K562 (cell line): Measurements from ENCODE around the gene ALS2CL. TPM values are rescaled to one million over a fixed set of nuclear protein-coding genes. Genes with fewer than 3 reads are reported as not detected.
A peak's percentile ranks its signal among the peaks of the same experiment; 100 is the strongest.

Experiments used
- ATAC-seq: fragments of 200-7000 bp; cut with Tn5 transposase; 3 replicates; pipeline ENCODE4 v1.9.1; 2020; ENCODE audit warnings: moderate library complexity
- BruUV-seq: library from RNA; stranded (reverse); fragments of 400-500 nt; replicated peaks from 2 replicates; lab custom pipeline; 2021; lab: Mats Ljungman, UMichigan
- CTCF ChIA-PET: fragments of 300-600 bp; formaldehyde crosslinking; extraction: SDS; loops from one replicate; lab custom pipeline; 2021; ENCODE audit warnings: low intra/inter-chr PET ratio; lab: Yijun Ruan, JAX
- POLR2A ChIA-PET: fragments of 300-600, 350-650 bp; sonication (Branson Sonifier 250); formaldehyde crosslinking; extraction: SDS; loops from one replicate; lab custom pipeline; 2021; ENCODE audit warnings: antibody characterized with exemption, inconsistent platforms; lab: Yijun Ruan, JAX
- DNase-seq, 4 experiments: peaks; one replicate each; pipeline versions ENCODE4 v3.0.0 to v3.0.0-alpha.2; 2011 to 2018; ENCODE audit warnings: low spot score in 3 of 4, mixed read lengths in 3 of 4; ENCODE audit errors: extremely low read depth in 1 of 4
- FAIRE-seq: peaks from 2 replicates; lab custom pipeline; 2011; peaks lifted over from hg19 to GRCh38; lab: Jason Lieb, UNC
- H2AFZ ChIP-seq: 2 replicates; pipeline ENCODE4 v1.6.0; 2011; ENCODE audit warnings: low read depth, low read length, control low read depth, inconsistent platforms
- H3K27ac ChIP-seq: fragments of 200-600 bp; 3 replicates; pipeline ENCODE4 v1.8.0; 2011; ENCODE audit warnings: low read depth, mild to moderate bottlenecking, control low read depth, inconsistent platforms, low read length, moderate library complexity, mixed read lengths; ENCODE audit errors: extremely low read depth
- H3K27me3 ChIP-seq, 2 experiments: fragments of 300-600 bp in 1 of 2; 2 replicates in 1 of 2; 3 replicates in 1 of 2; pipeline versions ENCODE4 v1.6.0 to v1.8.0; 2011; ENCODE audit warnings: inconsistent platforms in 2 of 2, low read length in 2 of 2, mild to moderate bottlenecking in 1 of 2, mixed read lengths in 1 of 2, moderate library complexity in 1 of 2; ENCODE audit not compliant: control insufficient read depth in 2 of 2, insufficient read depth in 2 of 2
- H3K36me3 ChIP-seq: fragments of 300-600 bp; 3 replicates; pipeline ENCODE4 v1.8.0; 2011; ENCODE audit warnings: mild to moderate bottlenecking, low read length, inconsistent platforms; ENCODE audit not compliant: control insufficient read depth, insufficient read depth
- H3K4me1 ChIP-seq, 2 experiments: fragments of 200-600 bp in 1 of 2; replicated peaks in 1 of 2; 2 replicates in 1 of 2; 3 replicates in 1 of 2; pipeline versions ENCODE4 v1.5.1 to v1.8.0; 2011; ENCODE audit warnings: inconsistent platforms in 2 of 2, low read length in 2 of 2, mild to moderate bottlenecking in 1 of 2, mixed read lengths in 1 of 2, moderate library complexity in 1 of 2; ENCODE audit not compliant: control insufficient read depth in 2 of 2, insufficient read depth in 2 of 2
- H3K4me2 ChIP-seq: 2 replicates; pipeline ENCODE4 v1.6.1; 2011; ENCODE audit warnings: low read length, control low read depth, inconsistent platforms, mixed read lengths; ENCODE audit not compliant: insufficient read depth
- H3K4me3 ChIP-seq: fragments of 200-600 bp; sonication (generic), shearing (Covaris generic); 2 replicates; pipeline ENCODE4 v1.5.1; 2016; ENCODE audit warnings: control low read depth, inconsistent platforms
- H3K79me2 ChIP-seq: fragments of 200-600 bp; 3 replicates; pipeline ENCODE4 v1.8.0; 2011; ENCODE audit warnings: low read length, inconsistent platforms; ENCODE audit not compliant: control insufficient read depth, insufficient read depth
- H3K9ac ChIP-seq, 2 experiments: 2 replicates each; pipeline versions ENCODE4 v1.6.0 to v1.6.1; 2011; ENCODE audit warnings: low read depth in 2 of 2, low read length in 2 of 2, control low read depth in 1 of 2, inconsistent platforms in 1 of 2, mild to moderate bottlenecking in 1 of 2, mixed read lengths in 1 of 2; ENCODE audit not compliant: insufficient read depth in 1 of 2
- H3K9me1 ChIP-seq: one replicate; pipeline ENCODE4 v1.6.0; 2011; ENCODE audit warnings: inconsistent platforms, mild to moderate bottlenecking, low read length, moderate library complexity; ENCODE audit not compliant: control insufficient read depth, insufficient read depth
- H3K9me3 ChIP-seq: replicated peaks from 2 replicates; pipeline ENCODE4 v1.5.1; 2011; ENCODE audit warnings: low read depth, low read length, inconsistent platforms; ENCODE audit not compliant: control insufficient read depth, insufficient read depth
- H4K20me1 ChIP-seq: replicated peaks from 2 replicates; pipeline ENCODE4 v1.6.1; 2011; ENCODE audit warnings: low read length, inconsistent platforms, mixed read lengths; ENCODE audit not compliant: control insufficient read depth, insufficient read depth
- ARID1B ChIP-seq: fragments of 450-650 bp; IDR thresholded peaks from 2 replicates; pipeline ENCODE4 v1.6.1; 2016; ENCODE audit warnings: antibody characterized with exemption, mild to moderate bottlenecking, inconsistent platforms
- BHLHE40 ChIP-seq: IDR thresholded peaks from 2 replicates; pipeline ENCODE4 v1.6.1; 2011; ENCODE audit warnings: low read length, improper control_type of control experiment
- ESRRB ChIP-seq: fragments of 250-450 bp; sonication (Bioruptor Pico); IDR thresholded peaks from 2 replicates; pipeline ENCODE4 v1.5.0; 2020; ENCODE audit warnings: mild to moderate bottlenecking, moderate library complexity, borderline replicate concordance
- KAT2B ChIP-seq: IDR thresholded peaks from one replicate; pipeline ENCODE4 v1.6.1; 2012; ENCODE audit warnings: low read depth, mild to moderate bottlenecking, control low read depth, inconsistent platforms, low read length, moderate library complexity
- MAFG ChIP-seq: fragments of 450-650 bp; conservative IDR thresholded peaks from 2 replicates; pipeline ENCODE4 v1.6.1; 2016; ENCODE audit warnings: missing genetic modification characterization, missing compliant biosample characterization
- MAFK ChIP-seq: IDR thresholded peaks from 2 replicates; pipeline ENCODE4 v1.6.1; 2011; ENCODE audit warnings: low read length, improper control_type of control experiment
- MEF2D ChIP-seq: conservative IDR thresholded peaks from 2 replicates; pipeline ENCODE4 v1.6.1; 2016; ENCODE audit warnings: low read depth, missing genetic modification characterization, missing compliant biosample characterization
- MYNN ChIP-seq, 2 experiments: sonication (generic); formaldehyde crosslinking in 1 of 2; IDR thresholded peaks; 2 replicates each; pipeline versions ENCODE4 v1.5.0 to v1.6.1; 2016 to 2020; ENCODE audit warnings: antibody characterized with exemption in 1 of 2, missing genetic modification reagents in 1 of 2
- NCOA1 ChIP-seq: fragments of 450-650 bp; IDR thresholded peaks from 2 replicates; pipeline ENCODE4 v1.6.1; 2016; ENCODE audit warnings: low read depth
- NFE2L1 ChIP-seq: fragments of 450-650 bp; IDR thresholded peaks from 2 replicates; pipeline ENCODE4 v1.6.1; 2016; ENCODE audit warnings: missing genetic modification characterization, low read depth, mild to moderate bottlenecking, missing compliant biosample characterization, moderate library complexity, borderline replicate concordance
- NFIX ChIP-seq: fragments of 250-450 bp; sonication (Bioruptor Pico); IDR thresholded peaks from 2 replicates; pipeline ENCODE4 v1.4.0; 2020; ENCODE audit warnings: low read depth, mild to moderate bottlenecking, moderate library complexity
- NFXL1 ChIP-seq: fragments of 450-650 bp; formaldehyde crosslinking; IDR thresholded peaks from 2 replicates; pipeline ENCODE4 v1.4.0; 2021; ENCODE audit warnings: mild to moderate bottlenecking
- PCBP2 ChIP-seq: fragments of 200-400 bp; formaldehyde crosslinking; IDR thresholded peaks from 2 replicates; pipeline ENCODE4 v1.6.1; 2018; ENCODE audit warnings: low read length, low read depth, mild to moderate bottlenecking, moderate library complexity; ENCODE audit not compliant: poor library complexity, severe bottlenecking
- POU5F1 ChIP-seq: fragments of 150-350 bp; IDR thresholded peaks from 2 replicates; pipeline ENCODE4 v1.6.1; 2014; ENCODE audit warnings: borderline replicate concordance, low read length, low read depth, mild to moderate bottlenecking; ENCODE audit not compliant: partially characterized antibody
- PYGO2 ChIP-seq: fragments of 450-650 bp; IDR thresholded peaks from 2 replicates; pipeline ENCODE4 v1.6.1; 2016; ENCODE audit warnings: mild to moderate bottlenecking, missing genetic modification characterization, moderate library complexity, missing compliant biosample characterization
- TCF7L2 ChIP-seq: fragments of 150-350 bp; IDR thresholded peaks from 2 replicates; pipeline ENCODE4 v1.6.1; 2016; ENCODE audit warnings: low read depth, mild to moderate bottlenecking, low read length, moderate library complexity
- TEAD4 ChIP-seq, 2 experiments: sonication (generic) in 1 of 2; formaldehyde crosslinking in 1 of 2; IDR thresholded peaks; 2 replicates each; pipeline versions ENCODE4 v1.6.1 to v1.8.0; 2012 to 2022; ENCODE audit warnings: borderline replicate concordance in 1 of 2, inconsistent platforms in 1 of 2, low read length in 1 of 2, mild to moderate bottlenecking in 1 of 2, missing genetic modification reagents in 1 of 2
- U2AF2 ChIP-seq: fragments of 200-400 bp; formaldehyde crosslinking; optimal IDR thresholded peaks from 2 replicates; pipeline ENCODE3; 2017; ENCODE audit warnings: low read depth, mild to moderate bottlenecking, low read length
- ZKSCAN8 ChIP-seq: fragments of 200-800 bp; sonication (Bioruptor generic); IDR thresholded peaks from 2 replicates; pipeline ENCODE4 v1.6.1; 2016; ENCODE audit warnings: missing genetic modification characterization, missing compliant biosample characterization
- ZNF184 ChIP-seq: sonication (generic); formaldehyde crosslinking; IDR thresholded peaks from 2 replicates; pipeline ENCODE4 v1.5.0; 2020; ENCODE audit warnings: missing genetic modification reagents
- ZNF24 ChIP-seq: fragments of 450-650 bp; IDR thresholded peaks from 2 replicates; pipeline ENCODE4 v1.6.1; 2016
- ZNF668 ChIP-seq: fragments of 250-450 bp; sonication (Bioruptor Pico); IDR thresholded peaks from 2 replicates; pipeline ENCODE4 v1.8.0; 2022; ENCODE audit warnings: mild to moderate bottlenecking, inconsistent platforms
- WGBS: fragments of 100-300 bp; shearing (Covaris generic); methylation state at CpG from one replicate; pipeline ENCODE4 v1.1.6; 2016; ENCODE audit warnings: low coverage, mixed read lengths; ENCODE audit not compliant: insufficient coverage; ENCODE audit errors: missing lambda C conversion rate; 5-methylcytosine and 5-hydroxymethylcytosine counted together
- in situ Hi-C: fragments of 300-500 bp; cut with MboI; formaldehyde crosslinking; loops from 4 replicates; pipeline ENCODE4 v1.15.0; 2018; ENCODE audit warnings: inconsistent platforms, mixed read lengths
- intact Hi-C: fragments of 100-400 bp; cut with micrococcal nuclease; formaldehyde crosslinking; loops from 2 replicates; pipeline ENCODE4 v1.14.2; 2022
- polyA plus RNA-seq, 8 experiments: library from polyadenylated mRNA; depleted of rRNA in 4 of 8; stranded (reverse) in 5 of 8; unstranded in 3 of 8; fragments of >200 nt; fragmentation: Nextera tagmentation in 2 of 8; fragmentation: Illumina TruSeq in 1 of 8; extraction: Ambion mirVana in 2 of 8; extraction: Trizol in 1 of 8; gene quantifications; 2 replicates each; pipeline versions ENCODE4 v1.2.1 to v1.2.3, GENCODE V29; 2011 to 2014; ENCODE audit warnings: inconsistent platforms in 1 of 8, missing spikeins in 1 of 8
- total RNA-seq, 7 experiments: library from RNA; depleted of rRNA in 6 of 7; stranded (reverse); fragments of >200 nt in 6 of 7; fragmentation: Illumina TruSeq in 2 of 7; extraction: Trizol in 2 of 7; gene quantifications; 2 replicates each; pipeline versions ENCODE4 v1.2.1 to v1.2.3, GENCODE V29; 2011 to 2021; ENCODE audit warnings: low replicate concordance in 1 of 7
- TF ChIP-seq, protein P1 (sequence below): fragments of 450-650 bp; IDR thresholded peaks from 2 replicates; pipeline ENCODE4 v1.6.1; 2017; ENCODE audit warnings: mild to moderate bottlenecking, moderate library complexity

ALS2CL gene
- total and polyA plus RNA-seq, 9 of the 15 experiments (the other 6 are each of a cell fraction or from before 2014, with no cell fraction given) = 0.03 to 0.13 (median 0.05) TPM; not detected in 3

GRCh38 chr3:46717447-46718231, 24.2 kb upstream of the ALS2CL start, which contains the start of gene PRSS50:
Gene PRSS50, minus strand, starts transcription at chr3:46717869. Its CDS starts 45 bp downstream, at chr3:46717824.
- H3K9ac ChIP-seq = no peak within 1 kb of the TSS
- H3K9me1 ChIP-seq = no peaks in the 10 kb centered on the region
- BruUV-seq = no TSS peak
- H3K4me1 ChIP-seq = peaks cover 0 to 10% of the 10 kb centered on the region in 2 experiments; a peak in 1 of 5 replicates
- in situ Hi-C loops (loop anchor here (5.0 to 10.0 kb wide), 2 partner anchors 180 to 637 kb away; no protein-coding TSS in a partner anchor), intact Hi-C loops (no loop called here)
- H2AFZ ChIP-seq = no peak within 1 kb of the TSS
- H3K27ac ChIP-seq = no peak within 1 kb of the TSS
- H3K4me2 ChIP-seq = no peak within 1 kb of the TSS
- no peaks in the 10 kb centered on the region for H3K36me3 ChIP-seq
- peaks cover 15 to 66% of the 10 kb centered on the region in 2 experiments for H3K27me3 ChIP-seq
- DNase-seq (peak; percentile 62 to 93 (median 87)), FAIRE-seq (peak; percentile 29), ATAC-seq (peak; percentile 98)
- H4K20me1 ChIP-seq = peaks cover 8% of the 10 kb centered on the region; the same call in 1 of the 2 replicates
- no peaks in the 10 kb centered on the region for H3K79me2 ChIP-seq
- no peak within 1 kb of the TSS for H3K4me3 ChIP-seq
- ChIA-PET POLR2A (interaction anchor here (0.7 kb wide), 1 partner anchor 33 kb away, joined by 3 read pairs; no protein-coding TSS in a partner anchor), CTCF (interaction anchor here (0.6 kb wide), 1 partner anchor 229 kb away, joined by 3 read pairs; no protein-coding TSS in a partner anchor)
- no peaks in the 10 kb centered on the region for H3K9me3 ChIP-seq
- WGBS = 37% methylated on average over 51 of the region's 61 CpGs
- TF ChIP-seq TEAD4 (IDR thresholded peaks at IDR 0.05; ENCODE audit: low read length) (no peak), TEAD4 (CRISPR knock-in tag; IDR thresholded peaks at IDR 0.05; ENCODE audit: borderline replicate concordance) (no peak), ESRRB (CRISPR knock-in tag) (no peak), ZKSCAN8 (CRISPR knock-in tag) (no peak), MAFG (tag) (no peak), NFE2L1 (tag) (no peak), NFIX (CRISPR knock-in tag) (no peak), POU5F1 (no peak), ZNF24 (no peak), PCBP2 (no peak), NCOA1 (no peak), BHLHE40 (no peak), ZNF184 (CRISPR knock-in tag) (no peak), MYNN (IDR thresholded peaks at IDR 0.05) (no peak), MYNN (CRISPR knock-in tag; IDR thresholded peaks at IDR 0.05) (no peak), ARID1B (no peak), ZNF668 (no peak), MAFK (no peak), NFXL1 (CRISPR knock-in tag) (no peak), U2AF2 (no peak), PYGO2 (tag) (no peak), TCF7L2 (no peak), MEF2D (tag) (no peak), KAT2B (peak; percentile 82)
- TF ChIP-seq, protein P1, sequence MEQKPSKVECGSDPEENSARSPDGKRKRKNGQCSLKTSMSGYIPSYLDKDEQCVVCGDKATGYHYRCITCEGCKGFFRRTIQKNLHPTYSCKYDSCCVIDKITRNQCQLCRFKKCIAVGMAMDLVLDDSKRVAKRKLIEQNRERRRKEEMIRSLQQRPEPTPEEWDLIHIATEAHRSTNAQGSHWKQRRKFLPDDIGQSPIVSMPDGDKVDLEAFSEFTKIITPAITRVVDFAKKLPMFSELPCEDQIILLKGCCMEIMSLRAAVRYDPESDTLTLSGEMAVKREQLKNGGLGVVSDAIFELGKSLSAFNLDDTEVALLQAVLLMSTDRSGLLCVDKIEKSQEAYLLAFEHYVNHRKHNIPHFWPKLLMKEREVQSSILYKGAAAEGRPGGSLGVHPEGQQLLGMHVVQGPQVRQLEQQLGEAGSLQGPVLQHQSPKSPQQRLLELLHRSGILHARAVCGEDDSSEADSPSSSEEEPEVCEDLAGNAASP = no peak
